GM20000 (cell line): Measurements from ENCODE around the gene DDX10.

Experiments
- DNase-seq: peaks from one replicate; pipeline ENCODE4 v3.0.0; 2012; ENCODE audit warnings: low spot score
- TF ChIP-seq, protein P1 (sequence below): IDR thresholded peaks from 2 replicates; pipeline ENCODE4 v1.5.1; 2012; ENCODE audit warnings: mild to moderate bottlenecking, control low read depth; ENCODE audit errors: extremely low read depth, missing control alignments

DDX10 gene

DNA sequence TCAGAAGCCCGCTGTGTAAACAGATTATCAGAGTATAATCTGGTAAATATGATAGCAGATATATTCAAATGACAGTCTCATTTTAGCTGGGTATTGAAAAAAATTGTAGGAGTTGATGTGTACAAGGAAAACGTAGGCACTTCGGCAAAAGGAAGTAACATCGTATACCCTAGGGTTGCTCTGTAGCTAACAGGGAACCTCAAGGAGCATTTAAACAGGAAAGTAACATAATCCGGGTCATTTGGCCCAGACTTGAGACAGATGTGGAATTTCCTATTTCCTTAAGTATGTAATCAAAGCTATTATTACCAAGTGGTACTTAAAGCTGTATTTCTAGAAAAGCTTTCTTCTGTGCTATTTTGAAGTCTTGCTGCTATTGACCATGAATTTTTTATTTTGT lies 215.6 kb downstream of the DDX10 start:
- TF ChIP-seq, protein P1, sequence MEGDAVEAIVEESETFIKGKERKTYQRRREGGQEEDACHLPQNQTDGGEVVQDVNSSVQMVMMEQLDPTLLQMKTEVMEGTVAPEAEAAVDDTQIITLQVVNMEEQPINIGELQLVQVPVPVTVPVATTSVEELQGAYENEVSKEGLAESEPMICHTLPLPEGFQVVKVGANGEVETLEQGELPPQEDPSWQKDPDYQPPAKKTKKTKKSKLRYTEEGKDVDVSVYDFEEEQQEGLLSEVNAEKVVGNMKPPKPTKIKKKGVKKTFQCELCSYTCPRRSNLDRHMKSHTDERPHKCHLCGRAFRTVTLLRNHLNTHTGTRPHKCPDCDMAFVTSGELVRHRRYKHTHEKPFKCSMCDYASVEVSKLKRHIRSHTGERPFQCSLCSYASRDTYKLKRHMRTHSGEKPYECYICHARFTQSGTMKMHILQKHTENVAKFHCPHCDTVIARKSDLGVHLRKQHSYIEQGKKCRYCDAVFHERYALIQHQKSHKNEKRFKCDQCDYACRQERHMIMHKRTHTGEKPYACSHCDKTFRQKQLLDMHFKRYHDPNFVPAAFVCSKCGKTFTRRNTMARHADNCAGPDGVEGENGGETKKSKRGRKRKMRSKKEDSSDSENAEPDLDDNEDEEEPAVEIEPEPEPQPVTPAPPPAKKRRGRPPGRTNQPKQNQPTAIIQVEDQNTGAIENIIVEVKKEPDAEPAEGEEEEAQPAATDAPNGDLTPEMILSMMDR, result no peak
- no peak for DNase-seq

DNA sequence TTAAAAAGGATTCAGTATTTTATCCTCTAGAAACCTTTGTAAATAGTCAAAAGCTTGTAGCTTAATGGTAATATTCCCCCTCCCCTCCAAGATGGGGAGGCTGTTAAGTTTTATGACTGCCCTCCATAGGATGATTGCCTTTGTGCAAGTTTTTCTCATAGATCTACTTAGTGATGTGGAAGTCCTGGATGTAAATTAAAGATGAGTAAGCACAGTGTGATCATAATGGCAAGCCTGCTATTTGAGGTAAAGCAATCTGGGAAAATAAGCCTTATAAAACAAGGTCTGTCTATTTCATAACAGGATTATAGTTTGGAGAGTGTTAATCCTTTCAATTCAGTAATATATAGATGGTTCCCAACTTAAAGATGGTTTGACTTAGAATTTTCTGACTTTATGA lies 216.3 kb downstream of the DDX10 start:
- TF ChIP-seq, protein P1, result no peak
- no peak for DNase-seq

DNA sequence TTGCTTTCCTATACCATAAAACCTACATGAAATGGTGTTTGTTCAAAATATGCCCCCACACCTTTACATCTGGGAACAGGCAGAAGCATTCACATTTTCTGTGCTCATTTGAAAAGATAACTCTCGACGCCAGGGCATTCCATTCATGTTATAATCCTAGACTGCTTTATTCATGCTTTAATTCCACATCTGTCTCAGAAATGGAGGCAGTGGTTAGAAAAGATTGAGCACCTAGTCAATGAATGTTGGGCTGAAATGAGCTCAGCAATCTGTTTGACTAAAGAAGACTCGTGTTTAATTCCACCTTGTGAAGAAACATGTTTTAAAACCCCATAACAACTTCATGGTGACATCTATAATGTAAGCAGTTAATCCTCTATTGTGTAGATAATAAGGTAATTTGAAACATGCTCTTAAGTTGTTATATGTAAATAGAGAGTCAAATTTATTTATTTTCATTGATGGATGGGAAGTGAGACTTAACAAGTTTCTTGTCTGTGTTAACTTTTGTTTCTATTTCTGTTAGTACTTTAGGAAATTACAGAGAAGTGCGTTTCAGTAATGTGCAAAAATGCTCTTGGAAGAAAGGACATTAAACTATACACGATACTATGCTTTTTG lies 217.5 kb downstream of the DDX10 start:
- no peak for DNase-seq
- TF ChIP-seq, protein P1, result no peak

DNA sequence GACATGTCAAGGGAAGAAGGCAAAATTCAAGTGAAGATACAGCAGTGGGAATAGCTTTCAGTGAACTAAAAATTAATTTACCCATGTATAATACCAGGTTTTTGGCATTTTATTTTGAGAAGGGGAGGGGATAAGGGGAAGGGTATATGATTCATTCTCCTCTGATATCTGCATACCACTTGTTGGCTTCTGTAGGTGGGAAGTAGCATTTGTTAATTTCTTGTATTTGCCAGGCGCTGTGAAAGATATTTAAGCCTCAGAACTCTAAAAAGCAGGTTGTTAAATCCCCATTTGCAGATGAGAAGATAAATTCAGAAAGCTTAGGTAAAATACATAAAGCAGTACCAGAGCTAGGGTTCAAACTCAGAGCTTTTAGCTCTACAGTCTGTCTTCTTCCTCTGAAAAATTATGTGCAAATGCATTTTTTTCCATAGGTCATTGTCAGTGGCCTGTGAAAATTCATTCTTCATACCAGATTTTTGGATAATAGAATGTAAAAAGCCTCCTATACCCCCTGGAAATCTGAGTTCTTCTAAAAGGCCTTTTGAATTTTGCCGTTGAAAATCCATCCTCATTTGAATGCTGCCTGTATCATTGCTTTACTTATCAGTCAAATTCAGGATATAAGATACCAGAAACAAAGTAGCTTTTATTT lies 221.3 kb downstream of the DDX10 start:
- no peak for DNase-seq
- TF ChIP-seq, protein P1, result no peak

DNA sequence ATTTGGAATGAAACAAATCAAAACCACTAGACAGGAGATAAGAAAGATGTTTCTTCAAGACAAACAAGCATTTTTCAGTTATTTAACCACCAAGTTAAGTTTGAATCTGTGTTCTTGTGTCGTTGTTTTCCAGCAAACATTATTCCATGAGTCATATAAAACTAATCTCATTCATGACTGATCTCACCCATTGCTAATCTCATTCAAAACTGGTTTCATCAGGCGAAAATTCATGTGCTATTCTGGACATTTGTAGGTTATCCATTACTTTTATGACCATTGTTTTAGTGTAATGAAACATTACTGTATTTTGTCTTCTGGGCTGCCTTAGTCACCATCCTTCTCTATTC lies 221.8 kb downstream of the DDX10 start:
- TF ChIP-seq, protein P1, result no peak
- no peak for DNase-seq

DNA sequence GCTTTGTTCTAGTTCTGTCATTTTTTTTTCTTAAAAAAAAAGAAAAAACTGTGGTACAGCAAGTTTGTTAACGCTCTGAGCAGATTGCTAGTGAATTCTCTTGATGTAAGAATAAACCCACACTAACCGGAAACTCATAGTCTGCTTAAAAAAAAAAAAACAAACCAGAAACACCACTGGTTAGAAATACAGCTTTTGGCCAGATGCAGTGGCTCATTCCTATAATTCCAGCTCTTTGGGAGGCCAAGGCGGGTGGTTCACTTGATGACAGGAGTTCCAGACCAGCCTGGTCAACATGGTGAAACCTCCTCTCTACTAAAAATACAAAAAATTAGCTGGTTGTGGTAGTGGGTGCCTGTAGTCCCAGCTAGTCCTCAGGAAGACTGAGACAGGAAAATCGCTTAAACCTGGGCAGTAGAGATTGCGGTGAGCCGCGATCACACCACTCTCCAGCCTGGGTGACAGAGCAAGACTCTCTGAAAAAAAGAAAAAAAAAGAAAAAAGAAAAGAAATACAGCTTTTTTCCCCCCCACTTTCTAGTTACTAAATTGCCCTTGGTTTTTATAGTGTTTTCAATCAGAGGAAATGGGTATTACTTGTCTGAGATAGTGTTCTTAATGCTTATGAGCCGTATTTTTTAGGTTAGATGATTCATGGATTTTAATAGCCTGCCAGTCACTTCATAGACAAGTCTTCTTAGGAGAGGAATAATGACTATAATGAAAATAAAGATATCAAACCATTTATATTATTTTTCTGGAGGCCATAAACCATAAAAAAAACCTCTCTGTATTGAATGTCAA lies 222.8 kb downstream of the DDX10 start:
- TF ChIP-seq, protein P1, result no peak

DNA sequence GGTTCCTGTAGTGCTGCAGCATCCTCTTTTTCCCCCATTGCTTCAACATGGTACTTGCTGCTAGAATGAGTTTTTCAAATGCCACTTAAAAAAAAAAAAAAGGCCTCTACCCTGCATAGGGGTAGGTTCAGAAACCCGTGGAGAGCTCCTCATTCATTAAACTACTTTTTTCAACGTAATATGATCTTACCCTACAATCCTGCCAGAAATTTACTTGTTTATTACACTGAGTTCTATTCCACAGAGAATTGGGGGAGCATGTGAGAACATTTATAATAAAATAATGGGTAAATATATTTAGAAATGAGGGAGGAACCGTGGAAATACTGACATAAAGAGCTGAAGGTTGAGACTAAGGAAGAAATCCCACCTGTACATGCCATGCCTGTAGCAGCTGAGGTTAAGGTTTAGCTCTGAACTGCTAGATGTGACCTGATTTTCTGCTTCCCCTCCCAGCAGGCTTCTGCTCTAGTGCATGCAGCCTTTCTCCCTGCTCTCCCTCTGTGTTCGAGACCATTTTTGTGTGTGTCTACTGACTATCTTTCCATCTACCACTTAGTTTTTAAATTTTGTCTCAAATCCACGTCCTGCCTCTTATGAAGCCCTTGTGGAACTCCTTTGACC lies 225.7 kb downstream of the DDX10 start:
- TF ChIP-seq, protein P1, result no peak
- no peak for DNase-seq

More for the DNA sequence above, 222.8 kb downstream of the DDX10 start:
- DNase-seq, result no peak
